HepG2 (cell line): ENCODE results near the gene CABLES2. TPM values are rescaled to one million over a fixed set of nuclear protein-coding genes. Genes with fewer than 3 reads are reported as not detected.

Source experiments
- CHD2 ChIP-seq: IDR thresholded peaks from 2 replicates; pipeline ENCODE4 v1.6.1; 2011; ENCODE audit warnings: low read depth, low read length, improper control_type of control experiment
- CREB3 ChIP-seq: sonication (generic); formaldehyde crosslinking; IDR thresholded peaks from 2 replicates; pipeline ENCODE4 v1.5.0; 2020; ENCODE audit warnings: missing genetic modification reagents
- EP300 ChIP-seq, 3 experiments: sonication (generic) in 1 of 3; formaldehyde crosslinking in 1 of 3; IDR thresholded peaks; 2 replicates each; pipeline versions ENCODE4 v1.5.1 to v1.6.1; 2011 to 2020; ENCODE audit warnings: low read depth in 2 of 3, low read length in 2 of 3, borderline replicate concordance in 1 of 3, improper control_type of control experiment in 1 of 3, mild to moderate bottlenecking in 1 of 3, missing genetic modification reagents in 1 of 3, moderate library complexity in 1 of 3
- FOXA3 ChIP-seq: IDR thresholded peaks from 2 replicates; pipeline ENCODE4 v1.6.1; 2016; ENCODE audit warnings: missing genetic modification reagents, missing compliant biosample characterization
- GABPA ChIP-seq, 2 experiments: IDR thresholded peaks; 2 replicates each; pipeline ENCODE4 v1.6.1; 2011 to 2016; ENCODE audit warnings: low read depth in 2 of 2, low read length in 1 of 2, missing biosample characterization in 1 of 2, missing genetic modification characterization in 1 of 2
- HES4 ChIP-seq: sonication (generic); formaldehyde crosslinking; IDR thresholded peaks from 2 replicates; pipeline ENCODE4 v1.9.0; 2021; ENCODE audit warnings: mild to moderate bottlenecking, missing genetic modification reagents, borderline replicate concordance
- HOXD1 ChIP-seq: sonication (generic); formaldehyde crosslinking; IDR thresholded peaks from 2 replicates; pipeline ENCODE4 v1.5.0; 2020; ENCODE audit warnings: missing genetic modification reagents
- NBN ChIP-seq: fragments of 450-650 bp; conservative IDR thresholded peaks from 2 replicates; pipeline ENCODE4 v1.6.1; 2017
- PHF8 ChIP-seq: sonication (generic); formaldehyde crosslinking; IDR thresholded peaks from 2 replicates; pipeline ENCODE4 v1.5.0; 2020; ENCODE audit warnings: missing genetic modification reagents
- PPARG ChIP-seq: conservative IDR thresholded peaks from 2 replicates; pipeline ENCODE4 v1.6.1; 2016; ENCODE audit warnings: missing biosample characterization, missing genetic modification reagents
- SIN3A ChIP-seq: IDR thresholded peaks from 2 replicates; pipeline ENCODE4 v1.6.1; 2011; ENCODE audit warnings: low read depth, mild to moderate bottlenecking, control low read depth, low read length, borderline replicate concordance
- SP140L ChIP-seq: sonication (generic); formaldehyde crosslinking; IDR thresholded peaks from 2 replicates; pipeline ENCODE4 v1.4.0; 2020; ENCODE audit warnings: missing genetic modification reagents, borderline replicate concordance
- SRSF1 ChIP-seq: fragments of 200-400 bp; formaldehyde crosslinking; optimal IDR thresholded peaks from 2 replicates; pipeline ENCODE3; 2017; ENCODE audit warnings: mild to moderate bottlenecking, low read depth, low read length, moderate library complexity
- ZBTB7B ChIP-seq: sonication (generic); formaldehyde crosslinking; IDR thresholded peaks from 2 replicates; pipeline ENCODE4 v1.4.0; 2020; ENCODE audit warnings: missing genetic modification reagents
- ZNF12 ChIP-seq: sonication (generic); formaldehyde crosslinking; IDR thresholded peaks from 2 replicates; pipeline ENCODE4 v1.5.0; 2020; ENCODE audit warnings: missing genetic modification reagents
- ZNF383 ChIP-seq: sonication (generic); formaldehyde crosslinking; IDR thresholded peaks from 2 replicates; pipeline ENCODE4 v1.4.0; 2020; ENCODE audit warnings: missing genetic modification reagents, mild to moderate bottlenecking, borderline replicate concordance
- ZNF431 ChIP-seq: sonication (generic); formaldehyde crosslinking; IDR thresholded peaks from 2 replicates; pipeline ENCODE4 v1.9.0; 2022; ENCODE audit warnings: missing genetic modification reagents, low read depth, mild to moderate bottlenecking, borderline replicate concordance
- ZNF446 ChIP-seq: sonication (generic); formaldehyde crosslinking; IDR thresholded peaks from 2 replicates; pipeline ENCODE4 v1.5.0; 2020; ENCODE audit warnings: mild to moderate bottlenecking, missing genetic modification reagents
- ZNF451 ChIP-seq: sonication (generic); formaldehyde crosslinking; IDR thresholded peaks from 2 replicates; pipeline ENCODE4 v1.5.0; 2020; ENCODE audit warnings: mild to moderate bottlenecking, missing genetic modification reagents
- ZNF503 ChIP-seq: sonication (generic); formaldehyde crosslinking; IDR thresholded peaks from 2 replicates; pipeline ENCODE4 v1.4.0; 2020; ENCODE audit warnings: missing genetic modification reagents
- ZNF562 ChIP-seq: sonication (generic); formaldehyde crosslinking; IDR thresholded peaks from 2 replicates; pipeline ENCODE4 v1.8.0; 2022; ENCODE audit warnings: missing genetic modification reagents, borderline replicate concordance
- ZNF574 ChIP-seq: sonication (generic); formaldehyde crosslinking; IDR thresholded peaks from 2 replicates; pipeline ENCODE4 v1.4.0; 2020; ENCODE audit warnings: missing genetic modification reagents
- ZNF709 ChIP-seq: sonication (generic); formaldehyde crosslinking; IDR thresholded peaks from 2 replicates; pipeline ENCODE4 v1.5.0; 2020; ENCODE audit warnings: mild to moderate bottlenecking, missing genetic modification reagents
- ZNF713 ChIP-seq: sonication (generic); formaldehyde crosslinking; IDR thresholded peaks from 2 replicates; pipeline ENCODE4 v1.4.0; 2020; ENCODE audit warnings: mild to moderate bottlenecking, missing genetic modification reagents
- ZNF850 ChIP-seq: sonication (generic); formaldehyde crosslinking; conservative IDR thresholded peaks from 2 replicates; pipeline ENCODE4 v1.9.0; 2021; ENCODE audit warnings: mild to moderate bottlenecking, missing genetic modification reagents
- polyA plus RNA-seq, 8 experiments: library from polyadenylated mRNA; depleted of rRNA in 3 of 8; stranded (reverse) in 7 of 8; unstranded in 1 of 8; fragments of >200 nt; fragmentation: Illumina TruSeq in 4 of 8; extraction: Trizol in 4 of 8; gene quantifications; 2 replicates each; pipeline versions ENCODE4 v1.2.1 to v1.2.3, GENCODE V29; 2011 to 2016; ENCODE audit warnings: low read depth in 4 of 8, missing spikeins in 1 of 8, mixed read lengths in 1 of 8; ENCODE audit not compliant: insufficient read depth in 1 of 8
- total RNA-seq, 5 experiments: library from RNA; depleted of rRNA; stranded (reverse); fragments of >200 nt; fragmentation: Illumina TruSeq; extraction: Trizol; gene quantifications; 2 replicates each; pipeline ENCODE4 v1.2.3, GENCODE V29; 2016; ENCODE audit warnings: low read depth in 1 of 5

The CABLES2 gene
- total and polyA plus RNA-seq, 2 of the 13 experiments (the other 11 are each of a cell fraction or from before 2014, with no cell fraction given) = 5.2 to 9.7 TPM

DNA sequence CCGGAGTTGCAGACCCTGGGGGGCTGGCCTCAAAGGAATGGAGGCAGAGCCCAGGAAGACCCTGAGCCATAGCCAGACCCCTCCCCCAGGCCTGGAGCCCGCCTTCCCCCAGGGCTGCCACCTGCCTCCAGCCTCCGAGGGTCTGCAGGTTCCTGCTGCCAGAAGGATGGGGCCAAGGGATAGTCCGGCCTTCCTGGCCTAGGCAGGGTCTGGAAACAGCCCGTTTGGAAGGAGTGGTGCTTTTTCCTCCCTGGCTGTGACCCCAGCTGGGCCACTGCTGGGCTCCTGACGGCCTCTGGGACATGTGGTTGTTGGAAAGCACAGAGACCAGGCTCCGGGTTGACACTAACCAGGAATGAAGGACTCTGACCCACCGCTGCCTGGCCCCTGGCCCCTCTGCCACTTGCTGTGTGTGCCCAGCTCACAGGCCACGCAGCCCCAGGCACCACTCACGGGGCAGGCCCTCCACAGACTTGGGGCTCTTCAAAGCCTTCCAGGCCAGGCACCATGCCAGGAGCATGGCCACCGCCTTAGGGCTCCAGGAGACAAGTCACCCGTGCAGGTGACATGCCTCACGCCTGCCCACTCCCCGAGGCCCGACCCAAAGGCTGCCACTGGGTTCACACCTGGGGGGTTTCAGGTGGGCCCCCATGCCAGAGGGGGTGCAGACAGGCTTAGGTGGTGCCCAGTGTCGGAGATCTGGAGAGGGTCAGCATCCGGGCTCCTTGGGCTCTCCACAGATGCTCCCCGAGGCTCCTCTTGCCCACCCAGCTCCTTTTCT lies 36.1 kb downstream of the CABLES2 start (continued):
- TF ChIP-seq ZNF451 (peak; percentile 45; the same call in 1 of the 2 replicates), ZNF446 (CRISPR knock-in tag) (no peak), PHF8 (CRISPR knock-in tag) (peak; percentile 17; the same call in 1 of the 2 replicates), SRSF1 (no peak), ZNF713 (CRISPR knock-in tag) (no peak), HOXD1 (CRISPR knock-in tag) (no peak; the same call in 1 of the 2 replicates), ZNF574 (CRISPR knock-in tag) (peak; percentile 43), ZNF562 (CRISPR knock-in tag) (no peak), ZBTB7B (CRISPR knock-in tag) (peak; percentile 76), PPARG (CRISPR knock-in tag) (no peak), HES4 (CRISPR knock-in tag) (0 out of 2 replicates have a peak, but pooled peaks have one; percentile 73), NBN (no peak), ZNF709 (peak; percentile 77; the same call in 1 of the 2 replicates), SP140L (CRISPR knock-in tag) (0 out of 2 replicates have a peak, but pooled peaks have one; percentile 80), CHD2 (no peak), EP300 (IDR thresholded peaks at IDR 0.05; ENCODE audit: low read depth in 2 of 2, low read length in 2 of 2) (peak in 1 of 2 experiments; percentile 17; a peak in 1 of 4 replicates), EP300 (CRISPR knock-in tag; IDR thresholded peaks at IDR 0.05; ENCODE audit: borderline replicate concordance) (peak; percentile 44; the same call in 1 of the 2 replicates), ZNF12 (no peak), GABPA (IDR thresholded peaks at IDR 0.05; ENCODE audit: low read depth, low read length) (no peak), GABPA (CRISPR knock-in tag; IDR thresholded peaks at IDR 0.05; ENCODE audit: low read depth) (no peak), ZNF383 (CRISPR knock-in tag) (no peak), ZNF431 (CRISPR knock-in tag) (no peak), SIN3A (peak; percentile 52; the same call in 1 of the 2 replicates), FOXA3 (CRISPR knock-in tag) (0 out of 2 replicates have a peak, but pooled peaks have one; percentile 34), ZNF503 (CRISPR knock-in tag) (no peak), CREB3 (no peak), ZNF850 (CRISPR knock-in tag) (no peak; the same call in 1 of the 2 replicates)
